ENCODE results near the gene SNTG2. TPM values are rescaled to one million over a fixed set of nuclear protein-coding genes. Genes with fewer than 3 reads are reported as not detected.
"Not testable (repeated sequence)": the region's sequence is repeated elsewhere in the genome, so short reads cannot be mapped to it uniquely, and the experiment has no call there.

The SNTG2 gene
- total and polyA plus RNA-seq, 10 of the 15 experiments (the other 5 are each of a cell fraction or from before 2014, with no cell fraction given) = not detected

- POLR2A ChIA-PET; H3K9me3 ChIP-seq (replicated peaks; ENCODE audit: control insufficient read depth, insufficient read depth, low read length); intact Hi-C loops (cut with micrococcal nuclease; ENCODE audit: unreplicated experiment); H3K79me2 ChIP-seq (ENCODE audit: control insufficient read depth, insufficient read depth, low read length); DNase-seq (ENCODE audit: low read depth, low spot score); SMC1A ChIA-PET (ENCODE audit: uncharacterized antibody, unreplicated experiment); ATAC-seq; H3K36me3 ChIP-seq (ENCODE audit: control insufficient read depth in 2 of 2, insufficient read depth in 2 of 2, low read length in 1 of 2); H3K4me2 ChIP-seq (ENCODE audit: control insufficient read depth, insufficient read depth); BruUV-seq (replicated peaks); H3K27ac ChIP-seq (ENCODE audit: control insufficient read depth, insufficient read depth); in situ Hi-C loops (cut with MboI); H3K4me1 ChIP-seq (ENCODE audit: control insufficient read depth, insufficient read depth, low read length); H3K27me3 ChIP-seq (replicated peaks in 1 of 2; ENCODE audit: control insufficient read depth in 2 of 2, insufficient read depth in 2 of 2, low read length in 1 of 2); H3K9ac ChIP-seq (ENCODE audit: control insufficient read depth, insufficient read depth, low read length); H4K20me1 ChIP-seq (ENCODE audit: control insufficient read depth, insufficient read depth); H2AFZ ChIP-seq (ENCODE audit: control insufficient read depth, low read depth, low read length); RAD21 ChIA-PET (ENCODE audit: unreplicated experiment); CTCF ChIA-PET; H3K4me3 ChIP-seq: not testable (repeated sequence)
- 36% methylated on average over 27 of the region's 27 CpGs for WGBS (ENCODE audit: insufficient coverage, insufficient replicate concordance, low lambda C conversion rate, missing lambda C conversion rate)
- FAIRE-seq = peak; percentile 86
These were observed 40.8 kb upstream of the SNTG2 start for GRCh38 chr2:909764-910379.

- in situ Hi-C loops (cut with MboI) (no loop called here), intact Hi-C loops (cut with micrococcal nuclease; ENCODE audit: unreplicated experiment) (no loop called here)
- SMC1A ChIA-PET (ENCODE audit: uncharacterized antibody, unreplicated experiment) = no interaction called here
- WGBS (ENCODE audit: insufficient coverage, insufficient replicate concordance, low lambda C conversion rate, missing lambda C conversion rate) = 58% methylated on average over 11 of the region's 16 CpGs
- no peaks in the 10 kb centered on the region; the same call in 2 of the 3 replicates for H3K9me3 ChIP-seq (replicated peaks; ENCODE audit: control insufficient read depth, insufficient read depth, low read length)
- no peak overlapping the region for H3K4me3 ChIP-seq
- H3K79me2 ChIP-seq (ENCODE audit: control insufficient read depth, insufficient read depth, low read length) = no peaks in the 10 kb centered on the region
- no peak for ATAC-seq
- no peak for FAIRE-seq
- no peak for DNase-seq (ENCODE audit: low read depth, low spot score)
- RAD21 ChIA-PET (ENCODE audit: unreplicated experiment) = no interaction called here
- POLR2A ChIA-PET = no interaction called here
- no peak overlapping the region for H3K27ac ChIP-seq (ENCODE audit: control insufficient read depth, insufficient read depth)
- no peaks in the 10 kb centered on the region for H3K27me3 ChIP-seq (replicated peaks in 1 of 2; ENCODE audit: control insufficient read depth in 2 of 2, insufficient read depth in 2 of 2, low read length in 1 of 2)
- no peaks in the 10 kb centered on the region for H3K36me3 ChIP-seq (ENCODE audit: control insufficient read depth in 2 of 2, insufficient read depth in 2 of 2, low read length in 1 of 2)
- H2AFZ ChIP-seq (ENCODE audit: control insufficient read depth, low read depth, low read length) = no peak overlapping the region
- CTCF ChIA-PET = no interaction called here
- H3K4me1 ChIP-seq (ENCODE audit: control insufficient read depth, insufficient read depth, low read length) = no peaks in the 10 kb centered on the region
- H3K9ac ChIP-seq (ENCODE audit: control insufficient read depth, insufficient read depth, low read length) = no peak overlapping the region
- no peak overlapping the region for H3K4me2 ChIP-seq (ENCODE audit: control insufficient read depth, insufficient read depth)
- H4K20me1 ChIP-seq (ENCODE audit: control insufficient read depth, insufficient read depth) = no peaks in the 10 kb centered on the region
- no TSS peak for BruUV-seq (replicated peaks)
- no peak for TF ChIP-seq SREBF1 (IDR thresholded peaks at IDR 0.05; ENCODE audit: low read length)
- TF ChIP-seq YY1 (IDR thresholded peaks at IDR 0.05; ENCODE audit: low read depth, low read length) = no peak
- TF ChIP-seq STAT1 (conservative IDR thresholded peaks at IDR 0.05) = no peak
- TF ChIP-seq HDAC2 (IDR thresholded peaks at IDR 0.05) = no peak
- TF ChIP-seq ZBTB11 (CRISPR knock-in tag; IDR thresholded peaks at IDR 0.05) = no peak
- no peak for TF ChIP-seq IKZF2 (IDR thresholded peaks at IDR 0.05)
- no peak for TF ChIP-seq NRF1 (conservative IDR thresholded peaks at IDR 0.05; ENCODE audit: low read depth, low read length)
- TF ChIP-seq SMAD5 (IDR thresholded peaks at IDR 0.05; ENCODE audit: low read depth) = no peak
- TF ChIP-seq NKRF (conservative IDR thresholded peaks at IDR 0.05) = no peak
- no peak for TF ChIP-seq GABPA (IDR thresholded peaks at IDR 0.05; ENCODE audit: low read depth)
- TF ChIP-seq ZNF24 (IDR thresholded peaks at IDR 0.05) = no peak
- no peak for TF ChIP-seq EP300 (IDR thresholded peaks at IDR 0.05; ENCODE audit: borderline replicate concordance in 1 of 2, control insufficient read depth in 1 of 2, low read depth in 2 of 2, low read length in 2 of 2)
These were observed 40.0 kb upstream of the SNTG2 start for GRCh38 chr2:910698-911097.
